DMS153 treated with DMSO at 0.1 percent for 48 hours (cell line): ENCODE results near the gene KRT6A.

Source experiments
- DNase-seq: peaks from one replicate; lab custom pipeline; 2025; ENCODE audit not compliant: unreplicated experiment; lab: John Stamatoyannopoulos, UW

The KRT6A gene

GRCh38 chr12:52493172-52493571 lies at the start of gene KRT6A:
Gene KRT6A, minus strand, starts transcription at chr12:52493257. Its CDS starts 69 bp downstream, at chr12:52493188.
- no peak for DNase-seq

- DNase-seq = no peak
Observed at GRCh38 chr12:52542157-52542556, 49.1 kb upstream of the KRT6A start.

- DNase-seq = no peak
Observed at GRCh38 chr12:52541709-52542108, 48.7 kb upstream of the KRT6A start.

- DNase-seq = no peak
Observed at GRCh38 chr12:52540531-52540930, 47.5 kb upstream of the KRT6A start.

GRCh38 chr12:52539821-52540173 lies 46.7 kb upstream of the KRT6A start:
- no peak for DNase-seq

GRCh38 chr12:52539083-52539820 lies 46.2 kb upstream of the KRT6A start:
- peak; percentile 47 for DNase-seq

- DNase-seq = no peak
Observed at GRCh38 chr12:52537101-52537500, 44.0 kb upstream of the KRT6A start.

- DNase-seq = no peak
Observed at GRCh38 chr12:52535574-52535973, 42.5 kb upstream of the KRT6A start.

GRCh38 chr12:52534482-52534881 lies 41.4 kb upstream of the KRT6A start:
- no peak for DNase-seq

GRCh38 chr12:52533686-52534470 lies 40.8 kb upstream of the KRT6A start:
- DNase-seq = no peak

GRCh38 chr12:52532636-52533035 lies 39.6 kb upstream of the KRT6A start:
- DNase-seq = no peak

- DNase-seq = no peak
Observed at GRCh38 chr12:52531566-52532300, 38.7 kb upstream of the KRT6A start.

- DNase-seq = no peak
Observed at GRCh38 chr12:52530905-52531304, 37.8 kb upstream of the KRT6A start.

- DNase-seq = no peak
Observed at GRCh38 chr12:52530366-52530765, 37.3 kb upstream of the KRT6A start.

GRCh38 chr12:52529846-52530245 lies 36.8 kb upstream of the KRT6A start:
- no peak for DNase-seq

- DNase-seq = no peak
Observed at GRCh38 chr12:52529417-52529816, 36.4 kb upstream of the KRT6A start.

GRCh38 chr12:52528641-52529143 lies 35.6 kb upstream of the KRT6A start:
- no peak for DNase-seq

GRCh38 chr12:52527121-52527800 lies 34.2 kb upstream of the KRT6A start:
- DNase-seq = no peak

- no peak for DNase-seq
Observed at GRCh38 chr12:52526511-52526951, 33.5 kb upstream of the KRT6A start.

- DNase-seq = no peak
Observed at GRCh38 chr12:52525661-52526499, 32.8 kb upstream of the KRT6A start.
